HG02870 (cell line): ENCODE data around the gene ZNF134.

Experiments
- ATAC-seq: cut with Tn5 transposase; IDR thresholded peaks from one replicate; pipeline ENCODE4 v1.9.1; 2021; ENCODE audit warnings: mild to moderate bottlenecking, moderate library complexity; ENCODE audit not compliant: unreplicated experiment

ZNF134 gene

GRCh38 chr19:57613941-57614743 lies at the start of gene ZNF134:
ZNF134 (plus strand) TSS chr19:57614242; CDS start chr19:57619469, 5,227 bp downstream.
- ATAC-seq, result peak; percentile 96

- ATAC-seq, result no peak
These were observed 47.4 kb upstream of the ZNF134 start for GRCh38 chr19:57566396-57567265.

GRCh38 chr19:57570707-57571106 lies 43.3 kb upstream of the ZNF134 start:
- no peak for ATAC-seq

GRCh38 chr19:57572415-57572947 lies 41.6 kb upstream of the ZNF134 start:
- no peak for ATAC-seq

GRCh38 chr19:57576661-57577060 lies 37.4 kb upstream of the ZNF134 start:
- ATAC-seq, result no peak

- peak; percentile 93 for ATAC-seq
These were observed 35.4 kb upstream of the ZNF134 start, which contains the start of gene ZNF416 for GRCh38 chr19:57578487-57579205. ZNF416 (minus strand) TSS chr19:57578911; CDS start chr19:57578704, 207 bp downstream.

- ATAC-seq, result no peak
These were observed 30.9 kb upstream of the ZNF134 start for GRCh38 chr19:57583104-57583520.

GRCh38 chr19:57583521-57584416 lies 30.3 kb upstream of the ZNF134 start, which contains the start of gene ZIK1:
ZIK1 (plus strand) TSS chr19:57584145; CDS start chr19:57584357, 212 bp downstream.
- ATAC-seq, result peak; percentile 80

GRCh38 chr19:57587529-57587928 lies 26.5 kb upstream of the ZNF134 start:
- no peak for ATAC-seq

- peak; percentile 22 for ATAC-seq
These were observed 14.7 kb upstream of the ZNF134 start for GRCh38 chr19:57599377-57599760.

- peak; percentile 94 for ATAC-seq
These were observed 14.2 kb upstream of the ZNF134 start, which contains the start of gene ZNF530 for GRCh38 chr19:57599761-57600383. ZNF530 (plus strand) TSS chr19:57599885; CDS start chr19:57604346, 4,461 bp downstream.

- ATAC-seq, result no peak
These were observed 7.1 kb upstream of the ZNF134 start for GRCh38 chr19:57606931-57607330.

GRCh38 chr19:57611113-57611512 lies 2.9 kb upstream of the ZNF134 start:
- ATAC-seq, result no peak

GRCh38 chr19:57615346-57615745 lies 1.3 kb downstream of the ZNF134 start:
- no peak for ATAC-seq

GRCh38 chr19:57620673-57621348 lies 6.8 kb downstream of the ZNF134 start:
- ATAC-seq, result no peak

- ATAC-seq, result no peak
These were observed 9.0 kb downstream of the ZNF134 start for GRCh38 chr19:57623091-57623490.

- ATAC-seq, result peak; percentile 94
These were observed 19.2 kb downstream of the ZNF134 start, which contains the start of gene ZNF211 for GRCh38 chr19:57632987-57633831. ZNF211 (plus strand) TSS chr19:57633168; CDS start chr19:57633347, 179 bp downstream.

- ATAC-seq, result no peak
These were observed 19.7 kb downstream of the ZNF134 start for GRCh38 chr19:57633832-57634131.
